GM12872 (cell line): ENCODE results near the gene PAOX.

Experiments used
- CTCF ChIP-seq: IDR thresholded peaks from 3 replicates; pipeline ENCODE4 v1.5.1; 2011; ENCODE audit warnings: low read depth, mild to moderate bottlenecking, low read length, moderate library complexity; ENCODE audit not compliant: insufficient read depth

The PAOX gene

GRCh38 chr10:133357285-133358161 is 21.5 kb upstream of the PAOX start, which contains the start of gene FUOM:
Gene FUOM (minus strand): TSS chr10:133358019. CDS start chr10:133358007, 12 bp downstream.
- no peak; the same call in 2 of the 3 replicates for TF ChIP-seq CTCF

GRCh38 chr10:133358162-133358924 is 20.7 kb upstream of the PAOX start:
- no peak for TF ChIP-seq CTCF

- no peak for TF ChIP-seq CTCF
Observed at GRCh38 chr10:133358925-133359310, 20.1 kb upstream of the PAOX start.

- no peak for TF ChIP-seq CTCF
Observed at GRCh38 chr10:133359554-133359971, 19.5 kb upstream of the PAOX start.

GRCh38 chr10:133359972-133360610 is 19.0 kb upstream of the PAOX start:
- TF ChIP-seq CTCF = no peak

- no peak for TF ChIP-seq CTCF
Observed at GRCh38 chr10:133361227-133361626, 17.8 kb upstream of the PAOX start.

- no peak for TF ChIP-seq CTCF
Observed at GRCh38 chr10:133361773-133362441, 17.2 kb upstream of the PAOX start.
